CD14-positive monocyte (primary cell): Measurements from ENCODE around the gene SLC22A12. TPM values are rescaled to one million over a fixed set of nuclear protein-coding genes. Genes with fewer than 3 reads are reported as not detected.

ENCODE experiments used
- DNase-seq, 3 donors: peaks; one replicate each; pipeline ENCODE4 v3.0.0-alpha.2; 2011 to 2022
- H2AFZ ChIP-seq: 2 replicates; pipeline ENCODE4 v1.6.0; 2012; ENCODE audit warnings: mild to moderate bottlenecking, low read depth, low read length, inconsistent platforms; ENCODE audit not compliant: insufficient read depth, poor library complexity, severe bottlenecking
- H3K27ac ChIP-seq, 2 donors: 1 replicate in 1 of 2; 2 replicates in 1 of 2; pipeline ENCODE4 v1.5.1; 2012 to 2013; ENCODE audit warnings: low read length in 2 of 2, control low read depth in 1 of 2, inconsistent platforms in 1 of 2, low read depth in 1 of 2, mild to moderate bottlenecking in 1 of 2
- H3K27me3 ChIP-seq, 2 donors: one replicate each; pipeline versions ENCODE4 v1.6.0 to v1.6.1; 2011 to 2013; ENCODE audit warnings: low read length in 2 of 2; ENCODE audit not compliant: control insufficient read depth in 2 of 2, insufficient read depth in 2 of 2
- H3K36me3 ChIP-seq, 2 donors: replicated peaks in 1 of 2; 1 replicate in 1 of 2; 2 replicates in 1 of 2; pipeline versions ENCODE4 v1.5.1 to v1.6.1; 2012 to 2013; ENCODE audit warnings: low read length in 2 of 2, control low read depth in 1 of 2, inconsistent platforms in 1 of 2, mild to moderate bottlenecking in 1 of 2; ENCODE audit not compliant: insufficient read depth in 2 of 2, control insufficient read depth in 1 of 2
- H3K4me1 ChIP-seq, 2 donors: 1 replicate in 1 of 2; 2 replicates in 1 of 2; pipeline versions ENCODE4 v1.5.1 to v1.6.1; 2012 to 2013; ENCODE audit warnings: low read length in 2 of 2, control low read depth in 1 of 2, inconsistent platforms in 1 of 2, mild to moderate bottlenecking in 1 of 2, moderate library complexity in 1 of 2; ENCODE audit not compliant: insufficient read depth in 2 of 2, control insufficient read depth in 1 of 2
- H3K4me2 ChIP-seq: replicated peaks from 2 replicates; pipeline ENCODE3; 2012; ENCODE audit warnings: low read length, moderate library complexity, mild to moderate bottlenecking; ENCODE audit not compliant: poor library complexity, severe bottlenecking; ENCODE audit errors: extremely low read depth
- H3K4me3 ChIP-seq, 3 experiments: fragments of 200-600 bp in 1 of 3; sonication (generic) in 1 of 3; replicated peaks in 1 of 3; 1 replicate in 2 of 3; 2 replicates in 1 of 3; pipeline ENCODE4 v1.5.1; 2011 to 2013; ENCODE audit warnings: low read length in 3 of 3, mild to moderate bottlenecking in 3 of 3, control low read depth in 2 of 3, low read depth in 2 of 3, inconsistent platforms in 1 of 3, moderate library complexity in 1 of 3
- H3K79me2 ChIP-seq: 2 replicates; pipeline ENCODE4 v1.6.0; 2012; ENCODE audit warnings: mild to moderate bottlenecking, control low read depth, inconsistent platforms, low read length, moderate library complexity; ENCODE audit not compliant: insufficient read depth
- H3K9ac ChIP-seq: 2 replicates; pipeline ENCODE4 v1.6.0; 2017; ENCODE audit warnings: low read length, mild to moderate bottlenecking; ENCODE audit not compliant: insufficient read depth, poor library complexity, severe bottlenecking
- H3K9me3 ChIP-seq, 2 donors: replicated peaks in 1 of 2; 1 replicate in 1 of 2; 2 replicates in 1 of 2; pipeline versions ENCODE4 v1.5.1 to v1.6.1; 2012 to 2013; ENCODE audit warnings: low read length in 2 of 2, control low read depth in 1 of 2; ENCODE audit not compliant: control insufficient read depth in 1 of 2, insufficient read depth in 1 of 2
- H4K20me1 ChIP-seq: 2 replicates; pipeline ENCODE4 v1.6.0; 2012; ENCODE audit warnings: mild to moderate bottlenecking, low read length, control low read depth, moderate library complexity; ENCODE audit not compliant: insufficient read depth
- H3K27ac Mint-ChIP-seq, 7 donors: one replicate each; pipeline ENCODE4 v1.8.0; 2020; ENCODE audit warnings: mild to moderate bottlenecking in 7 of 7, mixed read lengths in 7 of 7, moderate library complexity in 6 of 7, inconsistent platforms in 2 of 7
- H3K27me3 Mint-ChIP-seq, 3 donors: one replicate each; pipeline ENCODE4 v1.8.0; 2021 to 2022; ENCODE audit warnings: low read depth in 3 of 3, mild to moderate bottlenecking in 3 of 3, mixed read lengths in 3 of 3, moderate library complexity in 3 of 3, inconsistent platforms in 1 of 3
- H3K36me3 Mint-ChIP-seq, 2 donors: one replicate each; pipeline ENCODE4 v1.8.0; 2020; ENCODE audit warnings: mixed read lengths in 2 of 2, inconsistent platforms in 1 of 2, mild to moderate bottlenecking in 1 of 2
- H3K4me1 Mint-ChIP-seq: one replicate; pipeline ENCODE4 v1.8.0; 2020; ENCODE audit warnings: mild to moderate bottlenecking, mixed read lengths
- H3K4me3 Mint-ChIP-seq, 2 donors: one replicate each; pipeline ENCODE4 v1.8.0; 2020; ENCODE audit warnings: mild to moderate bottlenecking in 2 of 2, mixed read lengths in 2 of 2, moderate library complexity in 1 of 2
- H3K9me3 Mint-ChIP-seq, 7 donors: one replicate each; pipeline ENCODE4 v1.8.0; 2020 to 2022; ENCODE audit warnings: mixed read lengths in 7 of 7, mild to moderate bottlenecking in 6 of 7, moderate library complexity in 6 of 7, inconsistent platforms in 2 of 7
- WGBS: methylation state at CpG from one replicate; pipeline ENCODE4 v1.1.5; 2013; ENCODE audit warnings: missing lambda C conversion rate; ENCODE audit not compliant: insufficient coverage; 5-methylcytosine and 5-hydroxymethylcytosine counted together
- intact Hi-C, 2 donors: fragments of 100-400 bp; cut with micrococcal nuclease; formaldehyde crosslinking; loops; one replicate each; pipeline versions ENCODE4 v1.15.0 to v1.15.1; 2023
- polyA plus RNA-seq, 3 donors: library from polyadenylated mRNA; depleted of rRNA in 1 of 3; unstranded in 2 of 3; stranded (reverse) in 1 of 3; fragments of 300-500 nt in 2 of 3; fragments of >200 nt in 1 of 3; fragmentation: Illumina TruSeq in 2 of 3; gene quantifications; 1 replicate in 2 of 3; 2 replicates in 1 of 3; pipeline ENCODE4 v1.2.3, GENCODE V29; 2012 to 2021
- TF ChIP-seq, protein P1 (sequence below): fragments of 200-600 bp; IDR thresholded peaks from one replicate; pipeline ENCODE4 v1.8.0; 2022; ENCODE audit warnings: antibody characterized with exemption, mild to moderate bottlenecking

Gene SLC22A12
- polyA plus RNA-seq, 3 donors, result not detected

DNA sequence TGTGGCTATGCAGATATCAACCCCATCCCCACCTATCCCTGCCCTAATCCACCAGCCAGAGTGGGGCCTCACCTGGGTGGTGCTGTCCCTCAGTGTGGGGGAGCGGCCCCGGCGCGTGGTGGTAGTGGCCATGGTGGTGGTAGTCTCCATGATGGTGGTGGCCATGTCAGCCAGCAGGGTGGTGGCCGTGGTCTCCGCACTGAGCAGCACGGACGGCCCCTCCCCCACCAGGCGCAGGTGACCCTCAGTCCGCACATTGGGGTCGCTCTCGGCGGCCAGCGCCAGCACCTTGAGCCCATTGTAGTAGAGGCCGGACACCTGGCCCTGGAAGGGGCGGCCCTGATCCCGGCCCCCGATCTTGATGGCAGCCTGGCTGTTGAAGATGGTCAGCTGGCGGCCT, 31.7 kb downstream of the SLC22A12 start:
- H3K4me1 ChIP-seq, result peaks cover 48 to 57% of the 10 kb centered on the region in 2 donors
- H4K20me1 ChIP-seq, result no peaks in the 10 kb centered on the region
- no peak for DNase-seq
- H3K4me3 Mint-ChIP-seq, result no peak overlapping the region
- no peak overlapping the region for H2AFZ ChIP-seq
- H3K4me3 ChIP-seq, result no peak overlapping the region
- H3K27me3 ChIP-seq, result no peaks in the 10 kb centered on the region
- H3K4me1 Mint-ChIP-seq, result peaks cover 54% of the 10 kb centered on the region
- no peak overlapping the region for H3K9ac ChIP-seq
- no peak overlapping the region for H3K27ac ChIP-seq
- H3K9me3 ChIP-seq, result no peaks in the 10 kb centered on the region
- peaks cover 0 to 3% (median 0%) of the 10 kb centered on the region in 3 donors for H3K27me3 Mint-ChIP-seq
- H3K36me3 ChIP-seq, result no peaks in the 10 kb centered on the region
- H3K36me3 Mint-ChIP-seq, result no peaks in the 10 kb centered on the region
- H3K4me2 ChIP-seq, result no peak overlapping the region
- H3K9me3 Mint-ChIP-seq, result peaks cover 0 to 3% (median 0%) of the 10 kb centered on the region in 7 donors
- H3K27ac Mint-ChIP-seq, result no peak overlapping the region
- H3K79me2 ChIP-seq, result no peaks in the 10 kb centered on the region
- TF ChIP-seq, protein P1, sequence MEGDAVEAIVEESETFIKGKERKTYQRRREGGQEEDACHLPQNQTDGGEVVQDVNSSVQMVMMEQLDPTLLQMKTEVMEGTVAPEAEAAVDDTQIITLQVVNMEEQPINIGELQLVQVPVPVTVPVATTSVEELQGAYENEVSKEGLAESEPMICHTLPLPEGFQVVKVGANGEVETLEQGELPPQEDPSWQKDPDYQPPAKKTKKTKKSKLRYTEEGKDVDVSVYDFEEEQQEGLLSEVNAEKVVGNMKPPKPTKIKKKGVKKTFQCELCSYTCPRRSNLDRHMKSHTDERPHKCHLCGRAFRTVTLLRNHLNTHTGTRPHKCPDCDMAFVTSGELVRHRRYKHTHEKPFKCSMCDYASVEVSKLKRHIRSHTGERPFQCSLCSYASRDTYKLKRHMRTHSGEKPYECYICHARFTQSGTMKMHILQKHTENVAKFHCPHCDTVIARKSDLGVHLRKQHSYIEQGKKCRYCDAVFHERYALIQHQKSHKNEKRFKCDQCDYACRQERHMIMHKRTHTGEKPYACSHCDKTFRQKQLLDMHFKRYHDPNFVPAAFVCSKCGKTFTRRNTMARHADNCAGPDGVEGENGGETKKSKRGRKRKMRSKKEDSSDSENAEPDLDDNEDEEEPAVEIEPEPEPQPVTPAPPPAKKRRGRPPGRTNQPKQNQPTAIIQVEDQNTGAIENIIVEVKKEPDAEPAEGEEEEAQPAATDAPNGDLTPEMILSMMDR, result no peak
- whole genome bisulfite sequencing, result 99% methylated on average over 13 of the region's 19 CpGs
- intact Hi-C loops, result no loop called here

GRCh38 chr11:64624883-64625481, 34.0 kb downstream of the SLC22A12 start:
- Histone ChIP-seq H3K27me3 (no peaks in the 10 kb centered on the region), H3K4me2 (peak overlapping the region; percentile 27), H4K20me1 (no peaks in the 10 kb centered on the region), H3K4me3 (peak overlapping the region in 1 of 3 experiments; percentile 39), H3K9me3 (no peaks in the 10 kb centered on the region), H2AFZ (no peak overlapping the region), H3K36me3 (no peaks in the 10 kb centered on the region), H3K4me1 (peaks cover 45 to 57% of the 10 kb centered on the region in 2 donors), H3K79me2 (no peaks in the 10 kb centered on the region), H3K9ac (peak overlapping the region; percentile 16), H3K27ac (peak overlapping the region; percentile 62 to 70)
- Mint-ChIP-seq H3K27me3 (peaks cover 0 to 2% (median 0%) of the 10 kb centered on the region in 3 donors), H3K27ac (peak overlapping the region; percentile 37 to 83 (median 74)), H3K9me3 (peaks cover 0 to 3% (median 0%) of the 10 kb centered on the region in 7 donors), H3K4me3 (no peak overlapping the region), H3K4me1 (peaks cover 49% of the 10 kb centered on the region), H3K36me3 (no peaks in the 10 kb centered on the region)
- TF ChIP-seq, protein P1, result no peak
- DNase-seq, result peak; percentile 78 to 92 (median 86)
- 6% methylated on average over 3 of the region's 4 CpGs for WGBS
- intact Hi-C loops, result no loop called here
